GM12891 (cell line): ENCODE results near the gene ENOX1.

ENCODE experiments used
- POLR2A ChIP-seq: IDR thresholded peaks from 2 replicates; pipeline ENCODE4 v1.6.1; 2011; ENCODE audit warnings: low read depth, low read length, control low read depth
- POLR2AphosphoS5 ChIP-seq: IDR thresholded peaks from 2 replicates; pipeline ENCODE4 v1.6.1; 2011; ENCODE audit warnings: low read depth, low read length, control low read depth
- TAF1 ChIP-seq: IDR thresholded peaks from 2 replicates; pipeline ENCODE4 v1.6.1; 2011; ENCODE audit warnings: low read depth, low read length, control low read depth

DNA sequence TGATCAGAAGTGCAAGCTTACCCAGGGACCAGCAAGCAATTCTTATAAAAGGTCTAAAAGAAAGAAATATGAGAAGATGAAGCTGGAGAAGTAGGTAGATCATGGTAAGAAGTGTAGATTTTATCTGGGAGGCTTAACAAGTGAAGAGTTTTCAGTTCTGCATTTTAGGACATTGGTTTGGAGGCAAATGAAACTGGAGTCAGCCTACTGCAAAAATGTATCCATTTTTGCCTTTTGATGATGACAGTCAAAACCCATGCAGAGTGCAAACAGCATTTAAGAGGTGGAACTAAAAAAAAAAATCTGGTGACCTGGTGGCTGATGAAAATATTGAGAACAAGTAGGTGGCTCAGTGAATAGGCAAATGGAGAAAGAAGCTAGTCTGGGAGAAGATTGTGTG lies 546.5 kb downstream of the ENOX1 start:
- no peak for TF ChIP-seq TAF1
- TF ChIP-seq POLR2AphosphoS5: no peak
- no peak for TF ChIP-seq POLR2A
